Measurements from ENCODE around the gene GMDS.

DNA sequence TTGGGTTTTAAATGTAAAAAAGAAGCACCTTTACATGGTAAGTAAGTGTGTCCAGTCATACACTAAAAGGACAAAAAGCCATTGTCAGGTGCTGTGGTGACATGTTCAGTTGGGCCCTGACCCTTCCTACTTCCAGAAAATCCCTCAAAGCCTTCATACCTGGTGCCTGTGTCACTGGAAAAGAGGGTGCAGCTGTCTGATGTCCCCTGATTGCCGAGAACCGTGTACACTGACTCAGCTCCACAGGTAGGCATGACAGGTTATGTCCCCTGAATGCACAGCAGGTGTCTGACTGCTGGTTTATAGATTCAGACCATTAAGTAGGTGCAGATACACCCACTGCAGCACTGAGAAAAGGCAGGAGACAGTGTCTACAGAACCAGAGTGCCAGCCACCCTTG, 536.6 kb downstream of the GMDS start:
- TF ChIP-seq, protein P1, sequence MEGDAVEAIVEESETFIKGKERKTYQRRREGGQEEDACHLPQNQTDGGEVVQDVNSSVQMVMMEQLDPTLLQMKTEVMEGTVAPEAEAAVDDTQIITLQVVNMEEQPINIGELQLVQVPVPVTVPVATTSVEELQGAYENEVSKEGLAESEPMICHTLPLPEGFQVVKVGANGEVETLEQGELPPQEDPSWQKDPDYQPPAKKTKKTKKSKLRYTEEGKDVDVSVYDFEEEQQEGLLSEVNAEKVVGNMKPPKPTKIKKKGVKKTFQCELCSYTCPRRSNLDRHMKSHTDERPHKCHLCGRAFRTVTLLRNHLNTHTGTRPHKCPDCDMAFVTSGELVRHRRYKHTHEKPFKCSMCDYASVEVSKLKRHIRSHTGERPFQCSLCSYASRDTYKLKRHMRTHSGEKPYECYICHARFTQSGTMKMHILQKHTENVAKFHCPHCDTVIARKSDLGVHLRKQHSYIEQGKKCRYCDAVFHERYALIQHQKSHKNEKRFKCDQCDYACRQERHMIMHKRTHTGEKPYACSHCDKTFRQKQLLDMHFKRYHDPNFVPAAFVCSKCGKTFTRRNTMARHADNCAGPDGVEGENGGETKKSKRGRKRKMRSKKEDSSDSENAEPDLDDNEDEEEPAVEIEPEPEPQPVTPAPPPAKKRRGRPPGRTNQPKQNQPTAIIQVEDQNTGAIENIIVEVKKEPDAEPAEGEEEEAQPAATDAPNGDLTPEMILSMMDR (IDR thresholded peaks at IDR 0.05): no peak
- TF ChIP-seq RAD21 (IDR thresholded peaks at IDR 0.05; ENCODE audit: low read length) (no peak), RCOR1 (IDR thresholded peaks at IDR 0.05; ENCODE audit: low read length) (no peak), JUND (IDR thresholded peaks at IDR 0.05) (no peak), FOXJ3 (CRISPR knock-in tag; IDR thresholded peaks at IDR 0.05) (no peak)
- TF ChIP-seq, protein P2, sequence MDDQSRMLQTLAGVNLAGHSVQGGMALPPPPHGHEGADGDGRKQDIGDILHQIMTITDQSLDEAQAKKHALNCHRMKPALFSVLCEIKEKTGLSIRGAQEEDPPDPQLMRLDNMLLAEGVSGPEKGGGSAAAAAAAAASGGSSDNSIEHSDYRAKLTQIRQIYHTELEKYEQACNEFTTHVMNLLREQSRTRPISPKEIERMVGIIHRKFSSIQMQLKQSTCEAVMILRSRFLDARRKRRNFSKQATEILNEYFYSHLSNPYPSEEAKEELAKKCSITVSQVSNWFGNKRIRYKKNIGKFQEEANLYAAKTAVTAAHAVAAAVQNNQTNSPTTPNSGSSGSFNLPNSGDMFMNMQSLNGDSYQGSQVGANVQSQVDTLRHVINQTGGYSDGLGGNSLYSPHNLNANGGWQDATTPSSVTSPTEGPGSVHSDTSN (IDR thresholded peaks at IDR 0.05): no peak
- TF ChIP-seq, protein P3, sequence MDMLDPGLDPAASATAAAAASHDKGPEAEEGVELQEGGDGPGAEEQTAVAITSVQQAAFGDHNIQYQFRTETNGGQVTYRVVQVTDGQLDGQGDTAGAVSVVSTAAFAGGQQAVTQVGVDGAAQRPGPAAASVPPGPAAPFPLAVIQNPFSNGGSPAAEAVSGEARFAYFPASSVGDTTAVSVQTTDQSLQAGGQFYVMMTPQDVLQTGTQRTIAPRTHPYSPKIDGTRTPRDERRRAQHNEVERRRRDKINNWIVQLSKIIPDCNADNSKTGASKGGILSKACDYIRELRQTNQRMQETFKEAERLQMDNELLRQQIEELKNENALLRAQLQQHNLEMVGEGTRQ (IDR thresholded peaks at IDR 0.05; ENCODE audit: borderline replicate concordance, low read depth, low read length): no peak
- TF ChIP-seq, protein P4, sequence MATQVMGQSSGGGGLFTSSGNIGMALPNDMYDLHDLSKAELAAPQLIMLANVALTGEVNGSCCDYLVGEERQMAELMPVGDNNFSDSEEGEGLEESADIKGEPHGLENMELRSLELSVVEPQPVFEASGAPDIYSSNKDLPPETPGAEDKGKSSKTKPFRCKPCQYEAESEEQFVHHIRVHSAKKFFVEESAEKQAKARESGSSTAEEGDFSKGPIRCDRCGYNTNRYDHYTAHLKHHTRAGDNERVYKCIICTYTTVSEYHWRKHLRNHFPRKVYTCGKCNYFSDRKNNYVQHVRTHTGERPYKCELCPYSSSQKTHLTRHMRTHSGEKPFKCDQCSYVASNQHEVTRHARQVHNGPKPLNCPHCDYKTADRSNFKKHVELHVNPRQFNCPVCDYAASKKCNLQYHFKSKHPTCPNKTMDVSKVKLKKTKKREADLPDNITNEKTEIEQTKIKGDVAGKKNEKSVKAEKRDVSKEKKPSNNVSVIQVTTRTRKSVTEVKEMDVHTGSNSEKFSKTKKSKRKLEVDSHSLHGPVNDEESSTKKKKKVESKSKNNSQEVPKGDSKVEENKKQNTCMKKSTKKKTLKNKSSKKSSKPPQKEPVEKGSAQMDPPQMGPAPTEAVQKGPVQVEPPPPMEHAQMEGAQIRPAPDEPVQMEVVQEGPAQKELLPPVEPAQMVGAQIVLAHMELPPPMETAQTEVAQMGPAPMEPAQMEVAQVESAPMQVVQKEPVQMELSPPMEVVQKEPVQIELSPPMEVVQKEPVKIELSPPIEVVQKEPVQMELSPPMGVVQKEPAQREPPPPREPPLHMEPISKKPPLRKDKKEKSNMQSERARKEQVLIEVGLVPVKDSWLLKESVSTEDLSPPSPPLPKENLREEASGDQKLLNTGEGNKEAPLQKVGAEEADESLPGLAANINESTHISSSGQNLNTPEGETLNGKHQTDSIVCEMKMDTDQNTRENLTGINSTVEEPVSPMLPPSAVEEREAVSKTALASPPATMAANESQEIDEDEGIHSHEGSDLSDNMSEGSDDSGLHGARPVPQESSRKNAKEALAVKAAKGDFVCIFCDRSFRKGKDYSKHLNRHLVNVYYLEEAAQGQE (IDR thresholded peaks at IDR 0.05; ENCODE audit: low read depth, low read length): no peak
- TF ChIP-seq, protein P5, sequence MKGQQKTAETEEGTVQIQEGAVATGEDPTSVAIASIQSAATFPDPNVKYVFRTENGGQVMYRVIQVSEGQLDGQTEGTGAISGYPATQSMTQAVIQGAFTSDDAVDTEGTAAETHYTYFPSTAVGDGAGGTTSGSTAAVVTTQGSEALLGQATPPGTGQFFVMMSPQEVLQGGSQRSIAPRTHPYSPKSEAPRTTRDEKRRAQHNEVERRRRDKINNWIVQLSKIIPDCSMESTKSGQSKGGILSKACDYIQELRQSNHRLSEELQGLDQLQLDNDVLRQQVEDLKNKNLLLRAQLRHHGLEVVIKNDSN (IDR thresholded peaks at IDR 0.05; ENCODE audit: borderline replicate concordance, low read depth): no peak

All from SK-N-SH (cell line).